Measurements from ENCODE around the gene SREK1. TPM values are rescaled to one million over a fixed set of nuclear protein-coding genes. Genes with fewer than 3 reads are reported as not detected.
A peak's percentile ranks its signal among the peaks of the same experiment; 100 is the strongest.

The SREK1 gene
- total RNA-seq, 1 experiment from 2014 or later, result 59.6 TPM

DNA sequence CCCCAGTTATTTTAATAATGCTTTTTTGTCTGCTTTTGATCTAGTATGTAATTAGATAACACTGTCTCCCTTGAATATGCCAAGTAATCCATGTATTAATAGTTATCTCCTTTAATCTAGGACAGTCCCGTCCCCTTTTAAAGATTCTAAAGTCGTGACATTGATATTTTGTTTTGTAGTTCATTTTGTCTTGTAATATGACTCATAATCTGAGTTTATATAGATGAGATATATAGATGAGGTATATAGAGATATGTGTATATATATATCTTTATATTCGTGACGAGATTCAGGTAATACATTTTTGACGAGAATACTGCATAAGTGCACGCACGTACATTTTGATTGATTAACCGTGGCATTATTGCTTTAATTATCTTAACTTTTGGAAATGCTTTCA is 1.6 kb downstream of the SREK1 start:
- Histone ChIP-seq H2BK20ac (ENCODE audit: low read depth, low read length, poor library complexity, severe bottlenecking) (no peak overlapping the region), H3K14ac (ENCODE audit: insufficient read depth, low read length) (no peak overlapping the region), H3K27me3 (ENCODE audit: insufficient read depth, low read length) (no peaks in the 10 kb centered on the region), H2BK5ac (ENCODE audit: insufficient read length, low read length) (no peak overlapping the region), H2BK120ac (ENCODE audit: low read depth, low read length, poor library complexity, severe bottlenecking) (no peak overlapping the region), H3K23me2 (ENCODE audit: insufficient read length, low read depth, low read length, poor library complexity, severe bottlenecking) (peaks cover 9% of the 10 kb centered on the region), H2BK15ac (ENCODE audit: low read depth, low read length) (no peak overlapping the region), H3K4me1 (ENCODE audit: insufficient read depth, low read length) (no peaks in the 10 kb centered on the region), H3K56ac (ENCODE audit: insufficient read length, low read depth, low read length) (no peak overlapping the region), H2BK12ac (ENCODE audit: insufficient read length, low read depth, low read length) (no peak overlapping the region), H3K23ac (ENCODE audit: insufficient read length, low read depth, low read length) (no peak overlapping the region), H4K5ac (ENCODE audit: insufficient read length, low read depth, low read length) (no peak overlapping the region), H4K91ac (ENCODE audit: insufficient read length, low read depth, low read length) (no peak overlapping the region), H3K9me3 (ENCODE audit: control insufficient read depth, low read depth, low read length) (no peaks in the 10 kb centered on the region), H2AFZ (ENCODE audit: low read length) (no peak overlapping the region), H3K79me1 (ENCODE audit: insufficient read depth, low read depth, low read length, poor library complexity, severe bottlenecking) (no peaks in the 10 kb centered on the region), H3K4ac (ENCODE audit: low read depth, low read length) (no peak overlapping the region), H4K8ac (replicated peaks; ENCODE audit: insufficient read length, low read depth, low read length) (no peak overlapping the region), H3K79me2 (ENCODE audit: insufficient read depth, low read length) (peaks cover 17% of the 10 kb centered on the region; the same call in 1 of the 2 replicates), H3K18ac (ENCODE audit: insufficient read length, low read depth, low read length) (no peak overlapping the region), H2AK5ac (ENCODE audit: insufficient read length, low read length) (no peak overlapping the region), H4K20me1 (ENCODE audit: control insufficient read depth, insufficient read depth, insufficient read length) (no peaks in the 10 kb centered on the region), H3K4me2 (ENCODE audit: insufficient read depth, insufficient read length, low read length) (no peak overlapping the region), H3K27ac (ENCODE audit: insufficient read length, low read depth, low read length) (no peak overlapping the region), H3K9ac (ENCODE audit: extremely low read depth, insufficient read length, low read length) (no peak overlapping the region), H3T11ph (ENCODE audit: low read length) (no peak overlapping the region)
- H3K4me3 Mint-ChIP-seq, result peak overlapping the region; percentile 96 to 97
- whole genome bisulfite sequencing (ENCODE audit: extremely low coverage, insufficient read length, low lambda C conversion rate), result 100% methylated on average over 2 of the region's 8 CpGs
- H3K27me3 Mint-ChIP-seq (ENCODE audit: low read depth), result peaks cover 1% of the 10 kb centered on the region; the same call in 1 of the 2 replicates
- peaks cover 15 to 30% of the 10 kb centered on the region in 2 experiments for H3K4me1 Mint-ChIP-seq
- DNase-seq, result no peak
- H3K27ac Mint-ChIP-seq, result peak overlapping the region in 2 of 3 experiments; percentile 38 to 39; a peak in 2 of 7 replicates
- TF ChIP-seq, protein P1, sequence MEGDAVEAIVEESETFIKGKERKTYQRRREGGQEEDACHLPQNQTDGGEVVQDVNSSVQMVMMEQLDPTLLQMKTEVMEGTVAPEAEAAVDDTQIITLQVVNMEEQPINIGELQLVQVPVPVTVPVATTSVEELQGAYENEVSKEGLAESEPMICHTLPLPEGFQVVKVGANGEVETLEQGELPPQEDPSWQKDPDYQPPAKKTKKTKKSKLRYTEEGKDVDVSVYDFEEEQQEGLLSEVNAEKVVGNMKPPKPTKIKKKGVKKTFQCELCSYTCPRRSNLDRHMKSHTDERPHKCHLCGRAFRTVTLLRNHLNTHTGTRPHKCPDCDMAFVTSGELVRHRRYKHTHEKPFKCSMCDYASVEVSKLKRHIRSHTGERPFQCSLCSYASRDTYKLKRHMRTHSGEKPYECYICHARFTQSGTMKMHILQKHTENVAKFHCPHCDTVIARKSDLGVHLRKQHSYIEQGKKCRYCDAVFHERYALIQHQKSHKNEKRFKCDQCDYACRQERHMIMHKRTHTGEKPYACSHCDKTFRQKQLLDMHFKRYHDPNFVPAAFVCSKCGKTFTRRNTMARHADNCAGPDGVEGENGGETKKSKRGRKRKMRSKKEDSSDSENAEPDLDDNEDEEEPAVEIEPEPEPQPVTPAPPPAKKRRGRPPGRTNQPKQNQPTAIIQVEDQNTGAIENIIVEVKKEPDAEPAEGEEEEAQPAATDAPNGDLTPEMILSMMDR (conservative IDR thresholded peaks at IDR 0.05), result no peak
- H3K36me3 Mint-ChIP-seq (ENCODE audit: insufficient read depth in 1 of 3, low read depth in 3 of 3), result peaks cover 0 to 15% (median 7%) of the 10 kb centered on the region in 3 experiments; a peak in 5 of 7 replicates
- H3K9me3 Mint-ChIP-seq, result no peaks in the 10 kb centered on the region; a peak in 1 of 5 replicates
